ENCODE measurements around the gene EMC1. TPM values are rescaled to one million over a fixed set of nuclear protein-coding genes. Genes with fewer than 3 reads are reported as not detected.
"Not testable (repeated sequence)": the region's sequence is repeated elsewhere in the genome, so short reads cannot be mapped to it uniquely, and the experiment has no call there.

The EMC1 gene
- total RNA-seq (2014; rRNA removed; shearing (Covaris generic)): 43.8 and 48.6 TPM in 2 replicates

- peak; percentile 90 for DNase-seq (ENCODE audit: low spot score)
Measured at GRCh38 chr1:19251305-19252196, at the start of gene EMC1, which contains the start of gene MRTO4. Gene EMC1 (minus strand): TSS chr1:19251524. CDS start chr1:19251509, 15 bp downstream. Gene MRTO4 (plus strand): TSS chr1:19251805. CDS start chr1:19251836, 31 bp downstream.

GRCh38 chr1:19300211-19300610 lies 48.9 kb upstream of the EMC1 start:
- DNase-seq (ENCODE audit: low spot score): no peak

GRCh38 chr1:19294638-19295037 lies 43.3 kb upstream of the EMC1 start:
- no peak for DNase-seq (ENCODE audit: low spot score)

- DNase-seq (ENCODE audit: low spot score): no peak
Measured at GRCh38 chr1:19289244-19289643, 37.9 kb upstream of the EMC1 start.

- DNase-seq (ENCODE audit: low spot score): peak; percentile 87
Measured at GRCh38 chr1:19288324-19289241, 37.3 kb upstream of the EMC1 start, which contains the start of gene AKR7A3. Gene AKR7A3 (minus strand): TSS chr1:19288770. CDS start chr1:19288709, 61 bp downstream.

GRCh38 chr1:19287436-19288185 lies 36.3 kb upstream of the EMC1 start:
- peak; percentile 43 for DNase-seq (ENCODE audit: low spot score)

GRCh38 chr1:19285807-19286206 lies 34.5 kb upstream of the EMC1 start:
- peak; percentile 37 for DNase-seq (ENCODE audit: low spot score)

- not testable (repeated sequence) for DNase-seq (ENCODE audit: low spot score)
Measured at GRCh38 chr1:19285366-19285765, 34.0 kb upstream of the EMC1 start.

GRCh38 chr1:19284881-19285280 lies 33.6 kb upstream of the EMC1 start:
- DNase-seq (ENCODE audit: low spot score): no peak

GRCh38 chr1:19283891-19284290 lies 32.6 kb upstream of the EMC1 start:
- DNase-seq (ENCODE audit: low spot score): no peak

GRCh38 chr1:19274636-19275035 lies 23.3 kb upstream of the EMC1 start:
- no peak for DNase-seq (ENCODE audit: low spot score)

GRCh38 chr1:19273844-19274531 lies 22.7 kb upstream of the EMC1 start:
- peak; percentile 40 for DNase-seq (ENCODE audit: low spot score)

GRCh38 chr1:19273106-19273843 lies 22.0 kb upstream of the EMC1 start:
- no peak for DNase-seq (ENCODE audit: low spot score)

- peak; percentile 51 for DNase-seq (ENCODE audit: low spot score)
Measured at GRCh38 chr1:19272064-19272463, 20.7 kb upstream of the EMC1 start.

- DNase-seq (ENCODE audit: low spot score): peak; percentile 64
Measured at GRCh38 chr1:19270343-19270730, 19.0 kb upstream of the EMC1 start.

- DNase-seq (ENCODE audit: low spot score): peak; percentile 43
Measured at GRCh38 chr1:19269427-19270342, 18.4 kb upstream of the EMC1 start.

- DNase-seq (ENCODE audit: low spot score): no peak
Measured at GRCh38 chr1:19268445-19268844, 17.1 kb upstream of the EMC1 start.

GRCh38 chr1:19262744-19263143 lies 11.4 kb upstream of the EMC1 start:
- DNase-seq (ENCODE audit: low spot score): no peak

- DNase-seq (ENCODE audit: low spot score): no peak
Measured at GRCh38 chr1:19262047-19262446, 10.7 kb upstream of the EMC1 start.

All from HT-29 (cell line).